Body of pancreas (tissue), 4 donors: ENCODE results near the gene CCDC83.
"Not testable (repeated sequence)": the region's sequence is repeated elsewhere in the genome, so short reads cannot be mapped to it uniquely, and the experiment has no call there.

ENCODE experiments used
- CTCF ChIP-seq, 7 experiments: fragments of 450-650 bp in 4 of 7; fragments of 200-600 bp in 3 of 7; sonication (generic) in 3 of 7; IDR thresholded peaks; one replicate each; pipeline ENCODE4 v1.5.1; 2016 to 2019; ENCODE audit warnings: antibody characterized with exemption in 7 of 7
- POLR2A ChIP-seq, 3 donors: fragments of 450-650 bp; IDR thresholded peaks; one replicate each; pipeline ENCODE4 v1.6.1; 2016; ENCODE audit warnings: antibody characterized with exemption in 3 of 3, mild to moderate bottlenecking in 2 of 3

- TF ChIP-seq CTCF, POLR2A (IDR thresholded peaks at IDR 0.05): not testable (repeated sequence)
These were observed 4.4 kb downstream of the CCDC83 start for GRCh38 chr11:85859541-85859940.
